SKM-1 (cell line): ENCODE measurements around the gene ZC2HC1B.

Experiments
- DNase-seq: peaks from one replicate; lab custom pipeline; 2025; ENCODE audit not compliant: unreplicated experiment; lab: John Stamatoyannopoulos, UW

The ZC2HC1B gene

GRCh38 chr6:143961066-143961465 is 96.8 kb downstream of the ZC2HC1B start:
- DNase-seq, result no peak

GRCh38 chr6:143961886-143962878 is 97.9 kb downstream of the ZC2HC1B start:
- no peak for DNase-seq

GRCh38 chr6:143963158-143963919 is 99.1 kb downstream of the ZC2HC1B start:
- DNase-seq, result no peak

- DNase-seq, result no peak
Measured at GRCh38 chr6:143964674-143965081, 100.4 kb downstream of the ZC2HC1B start.

GRCh38 chr6:143965503-143966171 is 101.4 kb downstream of the ZC2HC1B start:
- no peak for DNase-seq

- DNase-seq, result no peak
Measured at GRCh38 chr6:143966312-143966711, 102.0 kb downstream of the ZC2HC1B start.

GRCh38 chr6:143967706-143968376 is 103.6 kb downstream of the ZC2HC1B start:
- DNase-seq, result no peak

- no peak for DNase-seq
Measured at GRCh38 chr6:143969077-143969476, 104.8 kb downstream of the ZC2HC1B start.

- no peak for DNase-seq
Measured at GRCh38 chr6:143970456-143971218, 106.4 kb downstream of the ZC2HC1B start.

- DNase-seq, result no peak
Measured at GRCh38 chr6:143971482-143972205, 107.4 kb downstream of the ZC2HC1B start.

- no peak for DNase-seq
Measured at GRCh38 chr6:143973097-143973966, 109.1 kb downstream of the ZC2HC1B start.

- DNase-seq, result no peak
Measured at GRCh38 chr6:143974089-143974488, 109.8 kb downstream of the ZC2HC1B start.

- DNase-seq, result no peak
Measured at GRCh38 chr6:143976806-143977349, 112.6 kb downstream of the ZC2HC1B start.

- DNase-seq, result no peak
Measured at GRCh38 chr6:143980921-143981320, 116.6 kb downstream of the ZC2HC1B start.

GRCh38 chr6:143982968-143983367 is 118.7 kb downstream of the ZC2HC1B start:
- DNase-seq, result no peak

GRCh38 chr6:143984666-143985065 is 120.4 kb downstream of the ZC2HC1B start:
- no peak for DNase-seq

GRCh38 chr6:143986463-143987065 is 122.3 kb downstream of the ZC2HC1B start:
- no peak for DNase-seq
